GM15510 (cell line): ENCODE data around the gene NR3C2.

Source experiments
- POLR2A ChIP-seq: IDR thresholded peaks from 3 replicates; pipeline ENCODE4 v1.6.1; 2011; ENCODE audit warnings: borderline replicate concordance; ENCODE audit not compliant: insufficient read length; ENCODE audit errors: extremely low read depth

The NR3C2 gene

DNA sequence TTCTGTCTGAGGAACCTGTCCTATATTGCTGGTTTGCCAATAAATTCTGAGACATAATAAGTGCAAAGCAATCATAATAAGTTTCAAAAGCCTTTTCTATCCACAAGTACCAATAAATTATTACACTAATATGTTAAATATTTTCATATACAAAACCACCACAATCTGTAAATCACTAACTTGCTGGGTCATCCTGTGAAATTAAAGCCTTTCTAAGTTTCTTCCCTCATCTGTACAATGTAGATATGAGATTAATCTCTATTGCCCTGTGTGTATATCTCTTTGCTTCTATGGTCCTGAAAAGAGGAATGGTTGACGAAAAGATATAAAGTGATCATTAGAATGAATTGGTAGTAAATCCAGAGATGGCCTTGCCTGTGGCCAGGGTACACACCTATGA is 231.6 kb downstream of the NR3C2 start:
- TF ChIP-seq POLR2A, result no peak

DNA sequence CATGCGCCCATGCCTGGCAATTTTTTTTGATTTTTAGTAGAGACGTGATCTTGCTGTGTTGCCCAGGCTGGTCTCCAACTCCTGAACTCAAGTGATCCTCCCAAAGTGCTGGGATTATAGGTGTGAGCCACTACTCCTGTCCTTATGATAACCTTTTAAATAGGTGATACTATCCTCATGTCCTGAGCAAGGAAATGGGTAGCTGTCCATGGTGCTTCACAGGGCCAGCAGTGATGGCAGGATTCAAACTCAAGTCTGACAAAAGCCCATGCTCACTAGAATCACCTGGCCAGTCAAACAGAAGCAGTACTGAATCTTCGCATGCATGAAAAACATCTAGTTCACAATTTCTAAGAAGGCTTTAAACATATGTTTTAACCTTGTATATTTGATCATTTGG is 235.1 kb downstream of the NR3C2 start:
- TF ChIP-seq POLR2A, result no peak

DNA sequence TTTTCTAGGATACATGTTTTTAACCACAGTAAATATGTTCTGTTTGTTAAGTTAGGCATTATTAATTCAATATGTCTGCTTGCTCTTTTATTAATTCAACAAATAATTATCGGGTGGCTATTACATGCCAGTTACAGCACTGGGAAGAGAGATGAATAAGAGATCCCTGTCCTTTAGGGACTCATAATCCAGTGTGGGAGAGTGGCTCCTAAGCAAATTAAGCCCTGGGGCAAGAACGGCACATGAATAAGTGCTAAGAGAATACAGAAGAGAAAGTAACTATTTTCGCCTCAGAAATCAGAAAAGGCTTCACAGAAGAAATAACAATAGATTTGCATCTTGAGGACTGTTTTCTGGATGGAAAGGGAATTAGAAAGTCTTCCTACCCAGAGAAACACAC is 236.7 kb downstream of the NR3C2 start:
- TF ChIP-seq POLR2A, result no peak

DNA sequence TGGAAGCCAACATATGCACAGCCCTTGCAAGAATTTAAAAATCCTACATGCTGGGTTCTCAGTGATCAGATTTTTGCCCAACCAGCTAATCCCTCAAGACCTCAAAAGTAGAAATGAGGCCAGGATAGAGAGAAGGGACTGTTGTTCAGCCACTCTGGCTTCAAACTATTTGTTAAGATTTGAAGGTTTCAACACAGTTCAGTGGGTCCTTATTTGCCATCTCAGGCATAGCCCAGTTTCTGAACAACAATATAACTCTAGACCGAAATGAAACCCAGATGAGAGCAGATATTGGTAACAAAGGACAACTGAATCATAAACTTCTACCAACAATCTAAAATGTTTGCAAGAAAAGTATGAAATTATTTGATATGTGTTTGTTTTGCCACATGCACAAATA is 237.3 kb downstream of the NR3C2 start:
- no peak for TF ChIP-seq POLR2A

GRCh38 chr4:148204171-148204570 is 238.0 kb downstream of the NR3C2 start:
- TF ChIP-seq POLR2A, result no peak

GRCh38 chr4:148203056-148203898 is 238.9 kb downstream of the NR3C2 start:
- TF ChIP-seq POLR2A, result no peak

- TF ChIP-seq POLR2A, result no peak
Observed at GRCh38 chr4:148200960-148201359, 241.3 kb downstream of the NR3C2 start.

GRCh38 chr4:148196164-148196563 is 246.1 kb downstream of the NR3C2 start:
- TF ChIP-seq POLR2A, result no peak

GRCh38 chr4:148192526-148192925 is 249.7 kb downstream of the NR3C2 start:
- no peak for TF ChIP-seq POLR2A

- no peak for TF ChIP-seq POLR2A
Observed at GRCh38 chr4:148184922-148185321, 257.3 kb downstream of the NR3C2 start.

- no peak for TF ChIP-seq POLR2A
Observed at GRCh38 chr4:148182230-148182911, 259.8 kb downstream of the NR3C2 start.

- TF ChIP-seq POLR2A, result no peak
Observed at GRCh38 chr4:148173397-148174017, 268.7 kb downstream of the NR3C2 start.

DNA sequence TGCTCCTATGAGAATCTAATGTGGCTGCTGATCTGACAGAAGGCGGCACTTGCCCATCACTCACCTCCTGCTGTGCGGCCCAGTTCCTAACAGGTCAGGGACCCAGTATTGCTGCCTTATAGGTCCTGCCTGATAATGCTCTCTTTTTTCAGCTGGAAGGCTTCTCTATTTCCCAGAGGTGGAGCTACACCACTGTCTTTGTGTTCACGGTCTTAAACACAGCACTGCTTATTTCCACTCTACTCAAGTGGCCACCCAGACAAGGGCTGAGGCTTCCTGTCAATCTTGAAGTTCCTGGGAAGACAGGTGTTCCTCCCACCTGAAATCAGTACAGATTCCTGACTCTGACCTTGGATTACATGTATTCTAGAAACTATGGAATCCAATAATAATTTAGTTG is 270.6 kb downstream of the NR3C2 start:
- no peak for TF ChIP-seq POLR2A

GRCh38 chr4:148170408-148171365 is 271.5 kb downstream of the NR3C2 start:
- TF ChIP-seq POLR2A, result no peak
